GM21717 (cell line): ENCODE data around the gene GRK5.

Experiments
- ATAC-seq: cut with Tn5 transposase; IDR thresholded peaks from one replicate; pipeline ENCODE4 v1.9.1; 2021; ENCODE audit warnings: mild to moderate bottlenecking, moderate library complexity; ENCODE audit not compliant: unreplicated experiment

Gene GRK5

GRCh38 chr10:119495021-119495505 is 287.7 kb downstream of the GRK5 start:
- ATAC-seq, result no peak

GRCh38 chr10:119495545-119495944 is 288.2 kb downstream of the GRK5 start:
- no peak for ATAC-seq

GRCh38 chr10:119496273-119496672 is 288.9 kb downstream of the GRK5 start:
- peak; percentile 85 for ATAC-seq

GRCh38 chr10:119497243-119497642 is 289.9 kb downstream of the GRK5 start:
- no peak for ATAC-seq

GRCh38 chr10:119498889-119499676 is 291.7 kb downstream of the GRK5 start:
- ATAC-seq, result no peak

GRCh38 chr10:119499677-119500002 is 292.3 kb downstream of the GRK5 start:
- no peak for ATAC-seq

GRCh38 chr10:119500123-119500795 is 292.9 kb downstream of the GRK5 start:
- ATAC-seq, result no peak

GRCh38 chr10:119500821-119501220 is 293.4 kb downstream of the GRK5 start:
- ATAC-seq, result no peak

- ATAC-seq, result no peak
These were observed 294.3 kb downstream of the GRK5 start for GRCh38 chr10:119501690-119502089.

- no peak for ATAC-seq
These were observed 294.8 kb downstream of the GRK5 start for GRCh38 chr10:119502209-119502608.

GRCh38 chr10:119502618-119503155 is 295.3 kb downstream of the GRK5 start:
- no peak for ATAC-seq

- ATAC-seq, result no peak
These were observed 296.4 kb downstream of the GRK5 start for GRCh38 chr10:119503821-119504220.

GRCh38 chr10:119504651-119505050 is 297.3 kb downstream of the GRK5 start:
- no peak for ATAC-seq

GRCh38 chr10:119505131-119505551 is 297.8 kb downstream of the GRK5 start:
- ATAC-seq, result no peak
